Hepatocyte (in vitro differentiated cells): ENCODE measurements around the gene ERBB4. TPM values are rescaled to one million over a fixed set of nuclear protein-coding genes. Genes with fewer than 3 reads are reported as not detected.

Source experiments
- DNase-seq: peaks from one replicate; pipeline ENCODE4 v3.0.0-alpha.2; 2016; ENCODE audit warnings: low spot score
- H2AFZ ChIP-seq: fragments of 200-600 bp; sonication (generic); 2 replicates; pipeline ENCODE4 v1.6.0; 2016; ENCODE audit warnings: antibody characterized with exemption, mild to moderate bottlenecking
- H3K27ac ChIP-seq: fragments of 200-600 bp; sonication (generic); 2 replicates; pipeline ENCODE4 v1.5.1; 2016; ENCODE audit warnings: mild to moderate bottlenecking
- H3K27me3 ChIP-seq: fragments of 200-600 bp; sonication (generic); 2 replicates; pipeline ENCODE4 v1.6.1; 2016
- H3K36me3 ChIP-seq: fragments of 200-600 bp; sonication (generic); replicated peaks from 2 replicates; pipeline ENCODE4 v1.5.1; 2016; ENCODE audit warnings: low read depth; ENCODE audit not compliant: insufficient read depth
- H3K4me1 ChIP-seq: fragments of 200-600 bp; sonication (generic); 2 replicates; pipeline ENCODE4 v1.5.1; 2016; ENCODE audit warnings: mild to moderate bottlenecking, moderate library complexity; ENCODE audit not compliant: insufficient read depth
- H3K4me2 ChIP-seq: fragments of 200-600 bp; sonication (generic); 2 replicates; pipeline ENCODE4 v1.6.0; 2016
- H3K4me3 ChIP-seq: fragments of 200-600 bp; sonication (generic); 2 replicates; pipeline ENCODE4 v1.5.1; 2016; ENCODE audit warnings: mild to moderate bottlenecking
- H3K79me2 ChIP-seq: fragments of 200-600 bp; sonication (generic); 2 replicates; pipeline ENCODE4 v1.6.0; 2017; ENCODE audit warnings: mild to moderate bottlenecking
- H3K9me2 ChIP-seq: fragments of 200-600 bp; sonication (generic); replicated peaks from 2 replicates; pipeline ENCODE4 v1.6.0; 2017; ENCODE audit warnings: mild to moderate bottlenecking; ENCODE audit not compliant: insufficient read depth
- H3K9me3 ChIP-seq: fragments of 200-600 bp; sonication (generic); 2 replicates; pipeline ENCODE4 v1.5.1; 2016; ENCODE audit warnings: low read depth, mild to moderate bottlenecking
- H4K20me1 ChIP-seq: fragments of 200-600 bp; sonication (generic); 2 replicates; pipeline ENCODE4 v1.6.0; 2016; ENCODE audit warnings: mild to moderate bottlenecking; ENCODE audit not compliant: insufficient read depth, poor library complexity, severe bottlenecking
- CTCF ChIP-seq: fragments of 200-600 bp; sonication (generic); IDR thresholded peaks from 2 replicates; pipeline ENCODE4 v1.5.1; 2016; ENCODE audit warnings: antibody characterized with exemption, mild to moderate bottlenecking; ENCODE audit not compliant: poor library complexity
- EZH2 ChIP-seq: fragments of 200-600 bp; sonication (generic); IDR thresholded peaks from 2 replicates; pipeline ENCODE4 v1.6.1; 2016; ENCODE audit warnings: antibody characterized with exemption, mild to moderate bottlenecking, borderline replicate concordance
- EZH2phosphoT487 ChIP-seq: fragments of 200-600 bp; sonication (generic); IDR thresholded peaks from one replicate; pipeline ENCODE4 v1.6.1; 2018; ENCODE audit warnings: antibody characterized with exemption, mild to moderate bottlenecking, low read depth, moderate library complexity; ENCODE audit not compliant: unreplicated experiment, severe bottlenecking
- WGBS: methylation state at CpG from one replicate; pipeline ENCODE4 v1.1.6; 2016; ENCODE audit warnings: low lambda C conversion rate; ENCODE audit errors: missing lambda C conversion rate; 5-methylcytosine and 5-hydroxymethylcytosine counted together
- polyA plus RNA-seq: library from polyadenylated mRNA; unstranded; fragments of >200 nt; fragmentation: Nextera tagmentation; extraction: Ambion mirVana; gene quantifications from 2 replicates; pipeline ENCODE4 v1.2.1, GENCODE V29; 2016
- total RNA-seq: library from RNA; depleted of rRNA; stranded (reverse); fragments of >200 nt; gene quantifications from 2 replicates; pipeline ENCODE4 v1.2.3, GENCODE V29; 2014

Gene ERBB4
- total and polyA plus RNA-seq, 2 experiments from 2014 or later: 3.4 to 3.9 TPM

DNA sequence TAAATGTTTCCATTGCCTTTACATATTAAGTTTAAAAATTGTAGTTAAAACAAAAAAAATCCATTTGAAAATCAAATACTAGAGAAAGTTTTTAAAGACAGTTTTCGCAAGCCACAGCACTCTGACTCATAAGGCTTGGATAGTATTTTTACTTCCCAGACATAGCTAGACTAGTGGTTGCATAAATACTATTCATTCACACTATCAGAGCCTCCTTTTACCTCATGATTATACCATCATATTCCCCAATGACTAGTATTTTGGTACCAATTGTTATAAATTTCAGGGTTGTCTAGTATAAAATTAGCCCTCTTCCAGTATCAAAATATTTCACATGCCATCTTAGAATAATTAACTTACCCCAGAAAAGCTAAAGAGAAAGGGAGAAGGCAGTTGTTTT is 393.5 kb downstream of the ERBB4 start:
- Histone ChIP-seq H4K20me1 (no peaks in the 10 kb centered on the region), H2AFZ (no peak overlapping the region), H3K27me3 (no peaks in the 10 kb centered on the region), H3K36me3 (no peaks in the 10 kb centered on the region), H3K4me2 (no peak overlapping the region), H3K4me1 (peaks cover 3% of the 10 kb centered on the region), H3K9me2 (no peaks in the 10 kb centered on the region), H3K4me3 (no peak overlapping the region), H3K27ac (no peak overlapping the region), H3K79me2 (no peaks in the 10 kb centered on the region), H3K9me3 (no peaks in the 10 kb centered on the region)
- no peak for TF ChIP-seq EZH2
- no peak for TF ChIP-seq CTCF
- no peak for TF ChIP-seq EZH2phosphoT487
- 81% methylated on average over 1 of the region's 1 CpG for WGBS
- DNase-seq: no peak

GRCh38 chr2:212142631-212143030 is 396.0 kb downstream of the ERBB4 start:
- 72% methylated on average over 2 of the region's 2 CpGs for WGBS
- no peak for TF ChIP-seq CTCF
- TF ChIP-seq EZH2phosphoT487: no peak
- TF ChIP-seq EZH2: no peak
- Histone ChIP-seq H4K20me1 (no peaks in the 10 kb centered on the region), H3K36me3 (no peaks in the 10 kb centered on the region), H3K27ac (no peak overlapping the region), H3K4me3 (no peak overlapping the region), H3K4me2 (no peak overlapping the region), H3K9me2 (no peaks in the 10 kb centered on the region), H2AFZ (no peak overlapping the region), H3K27me3 (no peaks in the 10 kb centered on the region), H3K79me2 (no peaks in the 10 kb centered on the region), H3K9me3 (no peaks in the 10 kb centered on the region), H3K4me1 (peaks cover 3% of the 10 kb centered on the region)
- no peak for DNase-seq

GRCh38 chr2:212141499-212141898 is 397.1 kb downstream of the ERBB4 start:
- no peak overlapping the region for H3K4me3 ChIP-seq
- H3K9me2 ChIP-seq: no peaks in the 10 kb centered on the region
- H3K4me2 ChIP-seq: no peak overlapping the region
- H3K4me1 ChIP-seq: peaks cover 3% of the 10 kb centered on the region
- H4K20me1 ChIP-seq: no peaks in the 10 kb centered on the region
- TF ChIP-seq CTCF: no peak
- TF ChIP-seq EZH2phosphoT487: no peak
- no peak for TF ChIP-seq EZH2
- H3K27ac ChIP-seq: no peak overlapping the region
- H3K27me3 ChIP-seq: no peaks in the 10 kb centered on the region
- no peak for DNase-seq
- no peaks in the 10 kb centered on the region for H3K9me3 ChIP-seq
- no peaks in the 10 kb centered on the region for H3K36me3 ChIP-seq
- H3K79me2 ChIP-seq: no peaks in the 10 kb centered on the region
- H2AFZ ChIP-seq: no peak overlapping the region
- 96% methylated on average over 1 of the region's 1 CpG for WGBS

DNA sequence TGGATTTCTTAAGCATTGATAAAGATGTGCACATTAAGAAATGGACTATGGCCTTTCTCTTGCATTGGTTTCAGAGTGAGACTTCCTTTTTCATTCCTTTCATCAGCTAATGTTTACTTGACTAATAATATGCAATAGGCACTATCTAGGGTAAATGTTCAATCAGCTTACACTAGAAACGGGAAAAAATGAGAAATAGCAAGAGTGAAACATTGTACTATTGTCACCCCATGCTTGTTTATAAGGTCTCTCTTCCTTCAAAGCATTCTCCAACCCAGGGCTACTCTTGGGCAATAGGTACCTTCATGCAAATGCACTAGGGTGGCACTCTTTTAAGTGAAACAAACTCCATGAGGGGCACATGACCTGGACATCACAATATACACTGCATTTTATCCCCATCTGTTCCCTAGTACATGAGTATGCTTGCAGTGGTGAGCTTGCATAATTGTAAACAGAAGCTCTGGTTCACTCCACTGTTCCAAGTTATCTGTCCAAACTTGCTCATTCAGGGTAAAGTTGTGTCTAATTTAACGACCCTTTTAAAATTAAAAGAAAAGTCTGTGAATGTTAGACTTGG is 402.3 kb downstream of the ERBB4 start:
- no peaks in the 10 kb centered on the region for H3K4me1 ChIP-seq
- H3K27ac ChIP-seq: no peak overlapping the region
- H3K27me3 ChIP-seq: no peaks in the 10 kb centered on the region
- H3K9me2 ChIP-seq: no peaks in the 10 kb centered on the region
- no peaks in the 10 kb centered on the region for H3K79me2 ChIP-seq
- H4K20me1 ChIP-seq: no peaks in the 10 kb centered on the region
- peak overlapping the region; percentile 35 for H3K4me2 ChIP-seq
- TF ChIP-seq CTCF (no peak), EZH2 (no peak), EZH2phosphoT487 (no peak)
- no peaks in the 10 kb centered on the region for H3K36me3 ChIP-seq
- no peak overlapping the region for H2AFZ ChIP-seq
- H3K4me3 ChIP-seq: no peak overlapping the region
- peak; percentile 5 for DNase-seq
- WGBS: 51% methylated on average over 2 of the region's 2 CpGs
- no peaks in the 10 kb centered on the region for H3K9me3 ChIP-seq
